ENCODE data around the gene BAIAP3.

DNA sequence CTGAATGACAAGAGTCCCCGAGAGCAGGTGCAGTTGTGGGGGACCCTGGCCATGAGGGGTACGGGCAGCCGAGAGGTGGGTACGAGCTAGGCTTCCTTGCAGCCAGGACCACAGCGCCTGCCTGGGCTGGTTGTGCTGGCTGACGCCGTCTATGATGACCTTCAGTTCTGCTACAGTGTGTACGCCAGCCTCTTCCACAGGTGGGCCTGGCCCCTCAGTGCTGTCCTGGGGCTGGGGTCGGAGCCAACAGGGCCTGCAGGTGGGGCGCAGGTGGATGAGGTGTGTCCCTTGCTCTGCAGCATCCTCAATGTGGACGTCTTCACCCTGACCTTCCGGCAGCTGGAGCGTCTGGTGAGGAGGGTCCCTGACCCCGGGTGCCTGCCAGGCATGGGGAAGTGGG is 11.1 kb downstream of the BAIAP3 start:
- TF ChIP-seq YY1 (IDR thresholded peaks at IDR 0.05; ENCODE audit: insufficient read depth, insufficient read length) (no peak), ZNF274 (IDR thresholded peaks at IDR 0.05; ENCODE audit: low read depth, low read length) (no peak)
